ENCODE results near the gene FAM174B. TPM values are rescaled to one million over a fixed set of nuclear protein-coding genes. Genes with fewer than 3 reads are reported as not detected.

Gene FAM174B
- under 1 TPM in 2 of 6 donors, not detected in 4; 0.54 to 0.96 TPM for polyA plus RNA-seq (ENCODE audit: low read depth in 6 of 6)

GRCh38 chr15:92655178-92655995 lies at the start of gene FAM174B:
Gene FAM174B, minus strand, starts transcription at chr15:92655775.
- no peak for ATAC-seq (ENCODE audit: low read depth in 2 of 2)
- peaks cover 0 to 20% (median 9%) of the 10 kb centered on the region in 7 donors for H3K9me3 Mint-ChIP-seq
- H3K36me3 Mint-ChIP-seq: peaks cover 6 to 8% of the 10 kb centered on the region in 2 donors
- H3K4me1 Mint-ChIP-seq: peaks cover 5 to 23% (median 9%) of the 10 kb centered on the region in 3 donors
- H3K27me3 Mint-ChIP-seq: peaks cover 51 to 55% (median 52%) of the 10 kb centered on the region in 3 donors
- no peak for DNase-seq
- peak within 1 kb of the TSS in 7 of 8 donors; percentile 50 to 86 (median 66) for H3K4me3 Mint-ChIP-seq
- H3K27ac Mint-ChIP-seq: no peak within 1 kb of the TSS

- H3K27ac Mint-ChIP-seq: no peak overlapping the region
- DNase-seq: no peak
- H3K36me3 Mint-ChIP-seq: no peaks in the 10 kb centered on the region
- peaks cover 7 to 13% (median 9%) of the 10 kb centered on the region in 3 donors for H3K27me3 Mint-ChIP-seq
- ATAC-seq (ENCODE audit: low read depth in 2 of 2): no peak
- H3K4me1 Mint-ChIP-seq: no peaks in the 10 kb centered on the region
- H3K9me3 Mint-ChIP-seq: peaks cover 0 to 24% (median 13%) of the 10 kb centered on the region in 7 donors
- H3K4me3 Mint-ChIP-seq: no peak overlapping the region
These were observed 40.5 kb upstream of the FAM174B start for GRCh38 chr15:92696096-92696495.

GRCh38 chr15:92693691-92694331 lies 38.2 kb upstream of the FAM174B start:
- Mint-ChIP-seq H3K27ac (no peak overlapping the region), H3K4me3 (no peak overlapping the region), H3K27me3 (peaks cover 11 to 26% (median 16%) of the 10 kb centered on the region in 3 donors), H3K9me3 (peaks cover 4 to 23% (median 6%) of the 10 kb centered on the region in 7 donors), H3K4me1 (no peaks in the 10 kb centered on the region), H3K36me3 (peaks cover 0 to 8% of the 10 kb centered on the region in 2 donors)
- DNase-seq: no peak
- no peak for ATAC-seq (ENCODE audit: low read depth in 2 of 2)

GRCh38 chr15:92690395-92690794 lies 34.8 kb upstream of the FAM174B start:
- peaks cover 8 to 38% (median 15%) of the 10 kb centered on the region in 7 donors for H3K9me3 Mint-ChIP-seq
- no peaks in the 10 kb centered on the region for H3K4me1 Mint-ChIP-seq
- ATAC-seq (ENCODE audit: low read depth in 2 of 2) (no peak), DNase-seq (no peak)
- H3K27ac Mint-ChIP-seq: no peak overlapping the region
- H3K36me3 Mint-ChIP-seq: peaks cover 0 to 20% of the 10 kb centered on the region in 2 donors
- no peak overlapping the region for H3K4me3 Mint-ChIP-seq
- peaks cover 10 to 25% (median 17%) of the 10 kb centered on the region in 3 donors for H3K27me3 Mint-ChIP-seq

- no peak for DNase-seq
- Mint-ChIP-seq H3K27me3 (peaks cover 10 to 33% (median 32%) of the 10 kb centered on the region in 3 donors), H3K4me1 (no peaks in the 10 kb centered on the region), H3K9me3 (peaks cover 8 to 38% (median 15%) of the 10 kb centered on the region in 7 donors), H3K27ac (no peak overlapping the region), H3K36me3 (peaks cover 0 to 20% of the 10 kb centered on the region in 2 donors), H3K4me3 (no peak overlapping the region)
- ATAC-seq (ENCODE audit: low read depth in 2 of 2): no peak
These were observed 32.2 kb upstream of the FAM174B start for GRCh38 chr15:92687746-92688145.

- no peaks in the 10 kb centered on the region for H3K4me1 Mint-ChIP-seq
- DNase-seq (no peak), ATAC-seq (ENCODE audit: low read depth in 2 of 2) (no peak)
- peaks cover 10 to 34% (median 33%) of the 10 kb centered on the region in 3 donors for H3K27me3 Mint-ChIP-seq
- peaks cover 0 to 20% of the 10 kb centered on the region in 2 donors for H3K36me3 Mint-ChIP-seq
- no peak overlapping the region for H3K27ac Mint-ChIP-seq
- peaks cover 8 to 38% (median 15%) of the 10 kb centered on the region in 7 donors for H3K9me3 Mint-ChIP-seq
- no peak overlapping the region for H3K4me3 Mint-ChIP-seq
These were observed 31.6 kb upstream of the FAM174B start for GRCh38 chr15:92687195-92687602.

- no peak overlapping the region for H3K27ac Mint-ChIP-seq
- H3K27me3 Mint-ChIP-seq: peaks cover 10 to 38% (median 29%) of the 10 kb centered on the region in 3 donors
- H3K4me1 Mint-ChIP-seq: no peaks in the 10 kb centered on the region
- H3K36me3 Mint-ChIP-seq: peaks cover 0 to 9% of the 10 kb centered on the region in 2 donors
- ATAC-seq (ENCODE audit: low read depth in 2 of 2) (no peak), DNase-seq (no peak)
- H3K9me3 Mint-ChIP-seq: peaks cover 3 to 20% (median 8%) of the 10 kb centered on the region in 7 donors
- H3K4me3 Mint-ChIP-seq: no peak overlapping the region
These were observed 27.9 kb upstream of the FAM174B start for GRCh38 chr15:92683511-92683834.

GRCh38 chr15:92682741-92683510 lies 27.4 kb upstream of the FAM174B start:
- Mint-ChIP-seq H3K27me3 (peaks cover 10 to 44% (median 31%) of the 10 kb centered on the region in 3 donors), H3K27ac (no peak overlapping the region), H3K9me3 (peaks cover under 1 to 15% (median 3%) of the 10 kb centered on the region in 7 donors), H3K4me3 (no peak overlapping the region), H3K4me1 (no peaks in the 10 kb centered on the region), H3K36me3 (peaks cover 0 to 4% of the 10 kb centered on the region in 2 donors)
- ATAC-seq (ENCODE audit: low read depth in 2 of 2) (no peak), DNase-seq (no peak)

- peaks cover 0 to 12% (median 4%) of the 10 kb centered on the region in 7 donors for H3K9me3 Mint-ChIP-seq
- H3K27me3 Mint-ChIP-seq: peaks cover 5 to 52% (median 27%) of the 10 kb centered on the region in 3 donors
- no peaks in the 10 kb centered on the region for H3K36me3 Mint-ChIP-seq
- ATAC-seq (ENCODE audit: low read depth in 2 of 2) (no peak), DNase-seq (no peak)
- H3K4me1 Mint-ChIP-seq: no peaks in the 10 kb centered on the region
- H3K27ac Mint-ChIP-seq: no peak overlapping the region
- H3K4me3 Mint-ChIP-seq: no peak overlapping the region
These were observed 25.6 kb upstream of the FAM174B start for GRCh38 chr15:92681141-92681631.

- Mint-ChIP-seq H3K27me3 (peaks cover 5 to 30% (median 16%) of the 10 kb centered on the region in 3 donors), H3K4me3 (no peak overlapping the region), H3K36me3 (no peaks in the 10 kb centered on the region), H3K4me1 (no peaks in the 10 kb centered on the region), H3K27ac (no peak overlapping the region), H3K9me3 (peaks cover 0 to 12% (median 4%) of the 10 kb centered on the region in 7 donors)
- DNase-seq: no peak
- ATAC-seq (ENCODE audit: low read depth in 2 of 2): no peak
These were observed 22.4 kb upstream of the FAM174B start for GRCh38 chr15:92677999-92678398.

GRCh38 chr15:92676561-92676960 lies 21.0 kb upstream of the FAM174B start:
- Mint-ChIP-seq H3K4me3 (peak overlapping the region in 1 of 8 donors; percentile 17), H3K27me3 (peaks cover 5 to 26% (median 13%) of the 10 kb centered on the region in 3 donors), H3K9me3 (peaks cover 0 to 12% (median 4%) of the 10 kb centered on the region in 7 donors), H3K4me1 (no peaks in the 10 kb centered on the region), H3K36me3 (no peaks in the 10 kb centered on the region), H3K27ac (no peak overlapping the region)
- no peak for ATAC-seq (ENCODE audit: low read depth in 2 of 2)
- DNase-seq: no peak

- no peaks in the 10 kb centered on the region for H3K36me3 Mint-ChIP-seq
- no peak for ATAC-seq (ENCODE audit: low read depth in 2 of 2)
These were observed 19.9 kb upstream of the FAM174B start for GRCh38 chr15:92675485-92675884.

GRCh38 chr15:92674347-92674746 lies 18.8 kb upstream of the FAM174B start:
- no peaks in the 10 kb centered on the region for H3K36me3 Mint-ChIP-seq
- ATAC-seq (ENCODE audit: low read depth in 2 of 2) (no peak), DNase-seq (no peak)
- peak overlapping the region in 1 of 6 donors; percentile 53 for H3K27ac Mint-ChIP-seq
- H3K27me3 Mint-ChIP-seq: peaks cover under 1 to 26% (median 10%) of the 10 kb centered on the region in 3 donors
- H3K4me3 Mint-ChIP-seq: no peak overlapping the region
- peaks cover 0 to 12% (median 5%) of the 10 kb centered on the region in 7 donors for H3K9me3 Mint-ChIP-seq
- no peaks in the 10 kb centered on the region for H3K4me1 Mint-ChIP-seq

More at GRCh38 chr15:92675485-92675884, 19.9 kb upstream of the FAM174B start:
- H3K4me3 Mint-ChIP-seq: no peak overlapping the region
- H3K27me3 Mint-ChIP-seq: peaks cover 5 to 26% (median 13%) of the 10 kb centered on the region in 3 donors
- no peak for DNase-seq
- H3K9me3 Mint-ChIP-seq: peaks cover 0 to 12% (median 4%) of the 10 kb centered on the region in 7 donors
- no peak overlapping the region for H3K27ac Mint-ChIP-seq
- no peaks in the 10 kb centered on the region for H3K4me1 Mint-ChIP-seq
